GM12878 (cell line): ENCODE results near the gene LCN1. TPM values are rescaled to one million over a fixed set of nuclear protein-coding genes. Genes with fewer than 3 reads are reported as not detected.

ENCODE experiments used
- ATAC-seq: fragments of 200-7000 bp; cut with Tn5 transposase; 3 replicates; pipeline ENCODE4 v1.9.1; 2020; ENCODE audit warnings: mild to moderate bottlenecking, moderate library complexity
- BruUV-seq: library from RNA; stranded (reverse); fragments of 400-500 nt; replicated peaks from 2 replicates; lab custom pipeline; 2021; lab: Mats Ljungman, UMichigan
- CTCF ChIA-PET: fragments of 300-600 bp; sonication (Branson Sonifier 250); formaldehyde crosslinking; extraction: SDS; loops from one replicate; lab custom pipeline; 2021; ENCODE audit warnings: inconsistent platforms; lab: Yijun Ruan, JAX
- POLR2A ChIA-PET: fragments of 350-600 bp; formaldehyde crosslinking; extraction: SDS; loops from one replicate; lab custom pipeline; 2021; ENCODE audit warnings: inconsistent platforms; lab: Charles Lee
- RAD21 ChIA-PET: fragments of 300-600 bp; sonication (Branson Sonifier 250); formaldehyde crosslinking; loops from one replicate; lab custom pipeline; 2023; ENCODE audit warnings: antibody characterized with exemption; ENCODE audit not compliant: unreplicated experiment; lab: Charles Lee
- SMC1A ChIA-PET: fragments of 300-600 bp; sonication (Branson Sonifier 250); formaldehyde crosslinking; loops from one replicate; lab custom pipeline; 2023; ENCODE audit not compliant: unreplicated experiment, uncharacterized antibody; lab: Charles Lee
- DNase-seq: peaks from one replicate; pipeline ENCODE4 v3.0.0-alpha.2; 2011; ENCODE audit warnings: low read depth, low spot score
- FAIRE-seq: peaks from 3 replicates; lab custom pipeline; 2011; peaks lifted over from hg19 to GRCh38; lab: Jason Lieb, UNC
- H2AFZ ChIP-seq: 2 replicates; pipeline ENCODE4 v1.6.0; 2011; ENCODE audit warnings: low read depth, low read length, control low read depth; ENCODE audit not compliant: control insufficient read depth
- H3K27ac ChIP-seq: 2 replicates; pipeline ENCODE4 v1.5.1; 2011; ENCODE audit warnings: control low read depth; ENCODE audit not compliant: control insufficient read depth, insufficient read depth
- H3K27me3 ChIP-seq, 2 experiments: replicated peaks in 1 of 2; 2 replicates each; pipeline versions ENCODE4 v1.6.0 to v1.6.1; 2011; ENCODE audit warnings: low read length in 1 of 2; ENCODE audit not compliant: control insufficient read depth in 2 of 2, insufficient read depth in 2 of 2
- H3K36me3 ChIP-seq, 2 experiments: 2 replicates each; pipeline ENCODE4 v1.5.1; 2011; ENCODE audit warnings: low read length in 1 of 2; ENCODE audit not compliant: control insufficient read depth in 2 of 2, insufficient read depth in 2 of 2
- H3K4me1 ChIP-seq: 2 replicates; pipeline ENCODE4 v1.6.1; 2011; ENCODE audit warnings: mild to moderate bottlenecking, low read length, moderate library complexity, mixed read lengths; ENCODE audit not compliant: control insufficient read depth, insufficient read depth
- H3K4me2 ChIP-seq: 2 replicates; pipeline ENCODE4 v1.6.0; 2011; ENCODE audit warnings: control low read depth; ENCODE audit not compliant: control insufficient read depth, insufficient read depth
- H3K4me3 ChIP-seq: fragments of 200-600 bp; sonication (generic); 2 replicates; pipeline ENCODE4 v1.5.1; 2016
- H3K79me2 ChIP-seq: 2 replicates; pipeline ENCODE4 v1.6.0; 2011; ENCODE audit warnings: low read length; ENCODE audit not compliant: control insufficient read depth, insufficient read depth
- H3K9ac ChIP-seq: 2 replicates; pipeline ENCODE4 v1.8.0; 2011; ENCODE audit warnings: low read length, control low read depth, mixed read lengths; ENCODE audit not compliant: control insufficient read depth, insufficient read depth
- H3K9me3 ChIP-seq: replicated peaks from 3 replicates; pipeline ENCODE4 v1.5.1; 2011; ENCODE audit warnings: mild to moderate bottlenecking, low read length; ENCODE audit not compliant: control insufficient read depth, insufficient read depth
- H4K20me1 ChIP-seq: 2 replicates; pipeline ENCODE4 v1.6.0; 2011; ENCODE audit not compliant: control insufficient read depth, insufficient read depth
- IKZF2 ChIP-seq, 2 experiments: fragments of 450-650 bp; IDR thresholded peaks; 2 replicates each; pipeline ENCODE4 v1.6.1; 2017; ENCODE audit warnings: mild to moderate bottlenecking in 2 of 2, moderate library complexity in 2 of 2
- IRF5 ChIP-seq: fragments of 450-650 bp; IDR thresholded peaks from 2 replicates; pipeline ENCODE4 v1.6.1; 2017; ENCODE audit warnings: borderline replicate concordance
- KDM1A ChIP-seq: fragments of 200-600 bp; sonication (generic); IDR thresholded peaks from 2 replicates; pipeline ENCODE4 v1.6.1; 2016; ENCODE audit warnings: borderline replicate concordance
- PAX5 ChIP-seq: IDR thresholded peaks from 2 replicates; pipeline ENCODE4 v1.6.1; 2011; ENCODE audit warnings: low read depth, low read length, borderline replicate concordance
- WGBS: methylation state at CpG from one replicate; pipeline ENCODE4 v1.1.6; 2016; ENCODE audit warnings: low lambda C conversion rate; ENCODE audit not compliant: insufficient replicate concordance, insufficient coverage; ENCODE audit errors: missing lambda C conversion rate; 5-methylcytosine and 5-hydroxymethylcytosine counted together
- in situ Hi-C: fragments of 300-500 bp; cut with MboI; formaldehyde crosslinking; loops from 9 replicates; pipeline ENCODE4 v1.14.3; 2018; ENCODE audit warnings: mixed read lengths
- intact Hi-C: fragments of 100-400 bp; cut with micrococcal nuclease; formaldehyde crosslinking; loops from one replicate; pipeline ENCODE4 v1.14.2; 2022; ENCODE audit not compliant: unreplicated experiment
- polyA plus RNA-seq, 11 experiments: library from polyadenylated mRNA; depleted of rRNA in 4 of 11; unstranded in 6 of 11; stranded (reverse) in 5 of 11; fragments of >200 nt; fragmentation: Nextera tagmentation in 4 of 11; fragmentation: Illumina TruSeq in 1 of 11; extraction: Ambion mirVana in 4 of 11; extraction: Trizol in 1 of 11; gene quantifications; 1 replicate in 1 of 11; 2 replicates in 10 of 11; pipeline versions ENCODE4 v1.2.1 to v1.2.3, GENCODE V29; 2011 to 2016; ENCODE audit warnings: inconsistent platforms in 2 of 11, missing spikeins in 2 of 11, low read depth in 1 of 11
- total RNA-seq, 4 experiments: library from RNA; depleted of rRNA in 3 of 4; stranded (reverse); fragments of >200 nt in 3 of 4; fragmentation: Illumina TruSeq in 1 of 4; extraction: Trizol in 1 of 4; gene quantifications; 2 replicates each; pipeline versions ENCODE4 v1.2.1 to v1.2.3, GENCODE V29; 2013 to 2021

The LCN1 gene
- total and polyA plus RNA-seq, 10 of the 15 experiments (the other 5 are each of a cell fraction or from before 2014, with no cell fraction given), result not detected

GRCh38 chr9:135525241-135526088 lies 4.2 kb downstream of the LCN1 start:
- BruUV-seq, result no TSS peak
- no peak overlapping the region for H3K4me2 ChIP-seq
- DNase-seq, result no peak
- FAIRE-seq, result no peak
- RAD21 ChIA-PET, result no interaction called here
- H3K27me3 ChIP-seq, result no peaks in the 10 kb centered on the region
- POLR2A ChIA-PET, result interaction anchor here (0.6 kb wide), 1 partner anchor 588 kb away, joined by 6 read pairs; no protein-coding TSS in a partner anchor
- no peaks in the 10 kb centered on the region for H3K36me3 ChIP-seq
- intact Hi-C loops, result no loop called here
- CTCF ChIA-PET, result interaction anchor here (0.6 kb wide), 1 partner anchor 11 kb away, joined by 4 read pairs; no protein-coding TSS in a partner anchor
- SMC1A ChIA-PET, result no interaction called here
- H3K4me1 ChIP-seq, result no peaks in the 10 kb centered on the region
- no peaks in the 10 kb centered on the region for H3K9me3 ChIP-seq
- in situ Hi-C loops, result no loop called here
- no peaks in the 10 kb centered on the region for H4K20me1 ChIP-seq
- no peak overlapping the region for H3K4me3 ChIP-seq
- no peak overlapping the region for H3K9ac ChIP-seq
- TF ChIP-seq PAX5 (no peak), KDM1A (no peak), IRF5 (no peak), IKZF2 (IDR thresholded peaks at IDR 0.05) (no peak)
- ATAC-seq, result no peak
- no peak overlapping the region for H3K27ac ChIP-seq
- 34% methylated on average over 29 of the region's 31 CpGs for WGBS
- H2AFZ ChIP-seq, result no peak overlapping the region
- no peaks in the 10 kb centered on the region for H3K79me2 ChIP-seq
